Tibial nerve (tissue), 4 donors: ENCODE results near the gene ANK2. TPM values are rescaled to one million over a fixed set of nuclear protein-coding genes. Genes with fewer than 3 reads are reported as not detected.

Experiments used
- DNase-seq, 2 donors: peaks; one replicate each; pipeline ENCODE4 v3.0.0-alpha.2; 2019; ENCODE audit warnings: low spot score in 2 of 2
- H3K27ac ChIP-seq, 4 donors: fragments of 200-600 bp; sonication (generic) in 3 of 4; one replicate each; pipeline ENCODE4 v1.5.1; 2017 to 2019; ENCODE audit warnings: mild to moderate bottlenecking in 1 of 4
- H3K27me3 ChIP-seq, 2 donors: fragments of 200-600 bp; sonication (generic) in 1 of 2; one replicate each; pipeline versions ENCODE4 v1.5.1 to v1.6.0; 2017 to 2019
- H3K36me3 ChIP-seq, 3 donors: fragments of 200-600 bp; sonication (generic); one replicate each; pipeline ENCODE4 v1.5.1; 2018 to 2019
- H3K4me1 ChIP-seq, 4 donors: fragments of 200-600 bp; sonication (generic) in 3 of 4; one replicate each; pipeline ENCODE4 v1.5.1; 2017 to 2019
- H3K4me3 ChIP-seq, 4 donors: fragments of 200-600 bp; sonication (generic) in 3 of 4; one replicate each; pipeline ENCODE4 v1.5.1; 2017 to 2019; ENCODE audit warnings: mild to moderate bottlenecking in 1 of 4, moderate library complexity in 1 of 4
- H3K9me3 ChIP-seq, 4 donors: fragments of 200-600 bp; sonication (generic) in 3 of 4; one replicate each; pipeline ENCODE4 v1.5.1; 2017 to 2019
- CTCF ChIP-seq, 5 experiments: fragments of 200-600 bp in 3 of 5; fragments of 450-650 bp in 2 of 5; sonication (generic) in 3 of 5; IDR thresholded peaks; one replicate each; pipeline ENCODE4 v1.5.1; 2016 to 2019; ENCODE audit warnings: antibody characterized with exemption in 5 of 5, mild to moderate bottlenecking in 3 of 5, moderate library complexity in 2 of 5
- EP300 ChIP-seq, 2 donors: sonication (generic); formaldehyde crosslinking; IDR thresholded peaks; one replicate each; pipeline ENCODE4 v1.6.1; 2017; ENCODE audit warnings: antibody characterized with exemption in 2 of 2, mild to moderate bottlenecking in 1 of 2
- POLR2A ChIP-seq, 2 donors: fragments of 450-650 bp; IDR thresholded peaks; one replicate each; pipeline ENCODE4 v1.6.1; 2017; ENCODE audit warnings: antibody characterized with exemption in 2 of 2, mild to moderate bottlenecking in 2 of 2, moderate library complexity in 2 of 2
- WGBS, 2 donors: methylation state at CpG; one replicate each; pipeline ENCODE4 v1.1.5; 2018; 5-methylcytosine and 5-hydroxymethylcytosine counted together
- total RNA-seq, 4 donors: library from RNA; depleted of rRNA; stranded (reverse); fragments of >200 nt; gene quantifications; one replicate each; pipeline ENCODE4 v1.1.0, GENCODE V29; 2016

Gene ANK2
- total RNA-seq, 4 donors from 2014 or later: 63.9 to 113 (median 87.5) TPM

DNA sequence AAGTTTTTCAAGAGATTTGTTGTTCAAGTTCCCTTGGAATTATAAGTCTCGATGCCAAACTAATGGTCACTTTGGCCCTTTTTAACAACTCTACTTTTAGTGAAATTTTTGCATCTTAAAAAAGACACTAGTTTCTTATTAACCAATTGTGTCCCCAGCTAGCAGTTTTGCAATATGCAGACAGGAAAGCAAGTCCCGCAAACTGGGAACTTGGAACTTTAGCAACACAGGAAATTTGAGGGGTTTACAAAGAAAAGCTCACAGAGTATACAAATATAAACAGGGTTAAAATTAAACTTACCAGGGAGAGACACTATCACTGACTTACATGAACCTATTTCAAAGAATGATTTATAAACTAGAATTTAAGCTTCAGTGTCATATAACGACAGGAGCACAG lies 137.9 kb downstream of the ANK2 start:
- Histone ChIP-seq H3K9me3 (no peaks in the 10 kb centered on the region), H3K36me3 (no peaks in the 10 kb centered on the region), H3K27ac (no peak overlapping the region), H3K4me3 (no peak overlapping the region), H3K27me3 (no peaks in the 10 kb centered on the region), H3K4me1 (peaks cover 0 to 10% (median 0%) of the 10 kb centered on the region in 4 donors)
- no peak for DNase-seq
- 70% methylated on average over 3 of the region's 3 CpGs for WGBS, 2 donors
- TF ChIP-seq EP300 (IDR thresholded peaks at IDR 0.05): no peak
- TF ChIP-seq CTCF (IDR thresholded peaks at IDR 0.05): no peak
- no peak for TF ChIP-seq POLR2A (IDR thresholded peaks at IDR 0.05)

DNA sequence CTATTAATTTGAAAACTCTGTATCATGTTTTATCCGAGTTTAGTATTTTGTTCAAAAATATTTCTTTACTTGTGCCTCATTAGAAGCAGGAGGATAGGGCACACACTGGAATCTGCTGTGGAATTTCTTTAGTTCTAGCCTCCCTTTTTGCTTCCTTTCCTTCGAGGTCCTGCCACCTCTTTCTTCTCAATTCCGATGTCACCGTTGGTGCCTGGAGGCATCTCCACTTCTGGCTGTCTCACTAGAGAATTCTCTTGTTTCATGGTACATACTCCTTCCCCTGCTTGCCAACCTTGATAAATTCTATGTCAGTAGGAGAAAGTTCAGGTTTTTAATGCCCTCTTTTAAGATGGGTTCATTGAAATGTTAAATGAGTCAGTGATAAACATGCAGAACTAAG lies 140.1 kb downstream of the ANK2 start:
- Histone ChIP-seq H3K27me3 (no peaks in the 10 kb centered on the region), H3K4me1 (peaks cover 0 to 10% (median 0%) of the 10 kb centered on the region in 4 donors), H3K36me3 (no peaks in the 10 kb centered on the region), H3K4me3 (no peak overlapping the region), H3K9me3 (no peaks in the 10 kb centered on the region), H3K27ac (no peak overlapping the region)
- WGBS, 2 donors: 70 to 73% methylated on average over 4 of the region's 4 CpGs
- TF ChIP-seq CTCF (IDR thresholded peaks at IDR 0.05) (no peak), POLR2A (IDR thresholded peaks at IDR 0.05) (no peak), EP300 (IDR thresholded peaks at IDR 0.05) (no peak)
- DNase-seq: no peak

DNA sequence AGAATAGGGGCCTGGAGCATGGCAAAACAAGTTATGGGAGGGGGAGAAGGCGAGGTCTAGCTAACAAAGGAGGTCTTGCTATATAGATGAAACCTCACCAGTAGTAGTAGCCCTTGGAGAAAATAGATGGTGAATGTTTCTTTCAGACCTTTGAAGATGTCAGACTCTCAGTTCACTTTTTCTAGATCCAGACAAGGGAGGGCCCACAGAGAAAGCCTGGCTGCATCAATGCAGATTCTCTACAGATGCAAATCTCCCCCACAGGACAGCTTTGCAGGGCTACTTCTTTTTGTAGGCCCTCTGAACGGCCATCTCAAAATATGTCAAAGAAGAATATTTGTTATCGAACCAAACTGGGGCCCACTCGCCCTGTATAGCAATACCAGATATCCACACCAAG lies 159.7 kb downstream of the ANK2 start:
- Histone ChIP-seq H3K36me3 (no peaks in the 10 kb centered on the region), H3K27ac (no peak overlapping the region), H3K27me3 (no peaks in the 10 kb centered on the region), H3K9me3 (no peaks in the 10 kb centered on the region), H3K4me3 (no peak overlapping the region), H3K4me1 (no peaks in the 10 kb centered on the region)
- no peak for TF ChIP-seq EP300 (IDR thresholded peaks at IDR 0.05)
- no peak for TF ChIP-seq CTCF (IDR thresholded peaks at IDR 0.05)
- TF ChIP-seq POLR2A (IDR thresholded peaks at IDR 0.05): no peak
- no peak for DNase-seq
- 76 to 82% methylated on average over 4 of the region's 4 CpGs for WGBS, 2 donors

GRCh38 chr4:113209652-113210320 lies 160.3 kb downstream of the ANK2 start:
- 53 to 66% methylated on average over 3 of the region's 3 CpGs for WGBS, 2 donors
- TF ChIP-seq CTCF (IDR thresholded peaks at IDR 0.05): no peak
- no peak for TF ChIP-seq POLR2A (IDR thresholded peaks at IDR 0.05)
- no peak for TF ChIP-seq EP300 (IDR thresholded peaks at IDR 0.05)
- DNase-seq: no peak
- Histone ChIP-seq H3K9me3 (no peaks in the 10 kb centered on the region), H3K4me1 (no peaks in the 10 kb centered on the region), H3K4me3 (no peak overlapping the region), H3K27me3 (no peaks in the 10 kb centered on the region), H3K36me3 (no peaks in the 10 kb centered on the region), H3K27ac (no peak overlapping the region)

GRCh38 chr4:113212613-113213012 lies 163.2 kb downstream of the ANK2 start:
- no peak overlapping the region for H3K27ac ChIP-seq
- 52 to 62% methylated on average over 1 of the region's 1 CpG for WGBS, 2 donors
- no peak overlapping the region for H3K4me3 ChIP-seq
- H3K27me3 ChIP-seq: no peaks in the 10 kb centered on the region
- no peaks in the 10 kb centered on the region for H3K4me1 ChIP-seq
- H3K36me3 ChIP-seq: peaks cover 0 to 3% (median 0%) of the 10 kb centered on the region in 3 donors
- TF ChIP-seq CTCF (IDR thresholded peaks at IDR 0.05) (no peak), POLR2A (IDR thresholded peaks at IDR 0.05) (no peak), EP300 (IDR thresholded peaks at IDR 0.05) (no peak)
- DNase-seq: no peak
- no peaks in the 10 kb centered on the region for H3K9me3 ChIP-seq
